HUDEP-2 (cell line): ENCODE data around the gene CLEC20A.
"Not testable (repeated sequence)": the region's sequence is repeated elsewhere in the genome, so short reads cannot be mapped to it uniquely, and the experiment has no call there.

Source experiments
- DNase-seq, 76 experiments: peaks; one replicate each; lab custom pipeline; 2025; ENCODE audit not compliant: unreplicated experiment in 76 of 76; lab: John Stamatoyannopoulos, UW

CLEC20A gene

GRCh38 chr1:178530037-178530402 lies 33.3 kb upstream of the CLEC20A start:
- no peak for DNase-seq

- DNase-seq, result no peak
These were observed 32.7 kb upstream of the CLEC20A start for GRCh38 chr1:178529364-178530036.

- DNase-seq, result no peak
These were observed 32.2 kb upstream of the CLEC20A start for GRCh38 chr1:178528953-178529335.

- DNase-seq, result no peak
These were observed 31.6 kb upstream of the CLEC20A start for GRCh38 chr1:178528228-178528952.

- no peak for DNase-seq
These were observed 30.4 kb upstream of the CLEC20A start for GRCh38 chr1:178527117-178527516.

- no peak for DNase-seq
These were observed 24.5 kb upstream of the CLEC20A start for GRCh38 chr1:178521241-178521640.

GRCh38 chr1:178520803-178521202 lies 24.0 kb upstream of the CLEC20A start:
- DNase-seq, result no peak

GRCh38 chr1:178518894-178519293 lies 22.1 kb upstream of the CLEC20A start:
- DNase-seq, result no peak

- DNase-seq, result no peak
These were observed 19.3 kb upstream of the CLEC20A start for GRCh38 chr1:178516110-178516509.

GRCh38 chr1:178513278-178513983 lies 16.7 kb upstream of the CLEC20A start:
- DNase-seq, result peak in 3 of 76 experiments; percentile 8 to 21 (median 8)

GRCh38 chr1:178512566-178513277 lies 16.0 kb upstream of the CLEC20A start, which contains the start of gene TEX35:
TSS of gene TEX35 (plus strand) at chr1:178513109. CDS start at chr1:178513189, 80 bp downstream.
- no peak for DNase-seq

- DNase-seq, result no peak
These were observed 13.4 kb upstream of the CLEC20A start for GRCh38 chr1:178510155-178510554.

- DNase-seq, result no peak
These were observed 12.7 kb upstream of the CLEC20A start for GRCh38 chr1:178509414-178510007.

- DNase-seq, result peak in 12 of 76 experiments; percentile 2 to 27 (median 6)
These were observed 9.9 kb upstream of the CLEC20A start for GRCh38 chr1:178506669-178507068.

- DNase-seq, result no peak
These were observed 9.4 kb upstream of the CLEC20A start for GRCh38 chr1:178506177-178506576.

GRCh38 chr1:178504286-178504685 lies 7.5 kb upstream of the CLEC20A start:
- DNase-seq, result no peak

- no peak for DNase-seq
These were observed 7.1 kb upstream of the CLEC20A start for GRCh38 chr1:178503849-178504248.

GRCh38 chr1:178503316-178503715 lies 6.6 kb upstream of the CLEC20A start:
- not testable (repeated sequence) for DNase-seq

- no peak for DNase-seq
These were observed 6.1 kb upstream of the CLEC20A start for GRCh38 chr1:178502856-178503255.

GRCh38 chr1:178502330-178502714 lies 5.6 kb upstream of the CLEC20A start:
- no peak for DNase-seq
